OCI-LY1 (cell line): ENCODE results near the gene EEF1G.

Source experiments
- H2AFZ ChIP-seq: fragments of 200-600 bp; sonication (generic), shearing (Covaris generic); 2 replicates; pipeline ENCODE4 v1.6.0; 2014; ENCODE audit warnings: antibody characterized with exemption, mild to moderate bottlenecking, low read length
- H3F3A ChIP-seq: fragments of 200-600 bp; sonication (generic), shearing (Covaris generic); 2 replicates; pipeline ENCODE4 v1.6.0; 2014; ENCODE audit warnings: mild to moderate bottlenecking, antibody characterized with exemption, low read length, moderate library complexity; ENCODE audit not compliant: insufficient read depth
- H3K27ac ChIP-seq: fragments of 200-600 bp; sonication (generic); 2 replicates; pipeline ENCODE4 v1.5.1; 2014; ENCODE audit warnings: low read length, mixed run types, mild to moderate bottlenecking, low read depth; ENCODE audit not compliant: poor library complexity, severe bottlenecking
- H3K27me3 ChIP-seq: fragments of 200-600 bp; sonication (generic); 2 replicates; pipeline ENCODE4 v1.6.0; 2014; ENCODE audit warnings: antibody characterized with exemption, mild to moderate bottlenecking, low read length, moderate library complexity; ENCODE audit not compliant: insufficient read depth
- H3K36me3 ChIP-seq: fragments of 200-600 bp; sonication (generic); 2 replicates; pipeline ENCODE4 v1.6.1; 2014; ENCODE audit warnings: mild to moderate bottlenecking, antibody characterized with exemption, low read length, moderate library complexity, mixed read lengths; ENCODE audit not compliant: insufficient read depth
- H3K4me1 ChIP-seq: fragments of 200-600 bp; sonication (generic); 2 replicates; pipeline ENCODE4 v1.5.1; 2014; ENCODE audit warnings: mild to moderate bottlenecking, low read length, moderate library complexity; ENCODE audit not compliant: insufficient read depth, severe bottlenecking
- H3K4me2 ChIP-seq: fragments of 200-600 bp; sonication (generic), shearing (Covaris generic); 2 replicates; pipeline ENCODE4 v1.6.1; 2014; ENCODE audit warnings: low read length
- H3K4me3 ChIP-seq: fragments of 200-600 bp; sonication (generic); 2 replicates; pipeline ENCODE4 v1.5.1; 2014; ENCODE audit warnings: low read length, low read depth, mild to moderate bottlenecking, mixed read lengths; ENCODE audit not compliant: poor library complexity, severe bottlenecking
- H3K79me2 ChIP-seq: fragments of 200-600 bp; shearing (Covaris generic); 2 replicates; pipeline ENCODE4 v1.6.1; 2016; ENCODE audit warnings: mixed run types, low read length, mixed read lengths; ENCODE audit not compliant: insufficient read depth
- H3K9ac ChIP-seq: fragments of 200-600 bp; sonication (generic), shearing (Covaris generic); 2 replicates; pipeline ENCODE4 v1.6.1; 2014; ENCODE audit warnings: mild to moderate bottlenecking, low read length, mixed read lengths
- H3K9me2 ChIP-seq: fragments of 200-600 bp; sonication (generic), shearing (Covaris generic); 2 replicates; pipeline ENCODE4 v1.6.1; 2014; ENCODE audit warnings: low read depth, mild to moderate bottlenecking, low read length, mixed read lengths
- H3K9me3 ChIP-seq: fragments of 200-600 bp; shearing (Covaris generic); 2 replicates; pipeline ENCODE4 v1.6.1; 2014; ENCODE audit warnings: low read length, mixed read lengths
- H4K20me1 ChIP-seq: fragments of 200-600 bp; sonication (generic), shearing (Covaris generic); 2 replicates; pipeline ENCODE4 v1.6.0; 2016; ENCODE audit warnings: mild to moderate bottlenecking, low read length; ENCODE audit not compliant: insufficient read depth
- EZH2 ChIP-seq: fragments of 200-600 bp; sonication (generic), shearing (Covaris generic); IDR thresholded peaks from 2 replicates; pipeline ENCODE4 v1.8.0; 2017; ENCODE audit warnings: borderline replicate concordance, mixed run types, mild to moderate bottlenecking, antibody characterized with exemption, low read length, moderate library complexity, mixed read lengths
- TF ChIP-seq, protein P1 (sequence below): fragments of 200-600 bp; sonication (generic), shearing (Covaris generic); IDR thresholded peaks from 2 replicates; pipeline ENCODE4 v1.5.1; 2017; ENCODE audit warnings: mild to moderate bottlenecking, antibody characterized with exemption, low read length, moderate library complexity, mixed read lengths

Gene EEF1G

DNA sequence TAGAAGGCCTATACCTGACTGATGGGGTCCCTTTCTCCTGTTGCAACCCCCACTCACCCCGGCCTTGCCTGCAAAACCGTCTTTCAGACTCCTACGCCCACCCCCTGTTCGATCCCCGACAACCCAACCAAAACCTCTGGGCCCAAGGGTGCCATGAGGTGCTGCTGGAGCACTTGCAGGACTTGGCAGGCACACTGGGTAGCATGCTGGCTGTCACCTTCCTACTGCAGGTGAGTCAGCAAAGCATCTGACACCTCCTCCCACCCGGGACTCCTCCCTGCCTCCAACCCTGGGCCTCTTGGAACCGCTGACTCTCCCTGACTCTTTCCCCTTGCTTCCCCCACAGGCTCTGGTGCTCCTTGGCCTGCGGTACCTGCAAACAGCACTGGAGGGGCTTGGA lies 40.6 kb upstream of the EEF1G start:
- Histone ChIP-seq H3K9me3 (no peaks in the 10 kb centered on the region), H3K9me2 (no peaks in the 10 kb centered on the region), H3K4me1 (peaks cover 25% of the 10 kb centered on the region), H3K9ac (no peak overlapping the region; the same call in 1 of the 2 replicates), H2AFZ (no peak overlapping the region), H3K36me3 (peaks cover 30% of the 10 kb centered on the region), H3K4me3 (no peak overlapping the region), H3K27ac (peak overlapping the region; percentile 53), H3K79me2 (no peaks in the 10 kb centered on the region), H3K4me2 (no peak overlapping the region), H4K20me1 (no peaks in the 10 kb centered on the region), H3F3A (no peaks in the 10 kb centered on the region; the same call in 1 of the 2 replicates), H3K27me3 (no peaks in the 10 kb centered on the region)
- TF ChIP-seq, protein P1, sequence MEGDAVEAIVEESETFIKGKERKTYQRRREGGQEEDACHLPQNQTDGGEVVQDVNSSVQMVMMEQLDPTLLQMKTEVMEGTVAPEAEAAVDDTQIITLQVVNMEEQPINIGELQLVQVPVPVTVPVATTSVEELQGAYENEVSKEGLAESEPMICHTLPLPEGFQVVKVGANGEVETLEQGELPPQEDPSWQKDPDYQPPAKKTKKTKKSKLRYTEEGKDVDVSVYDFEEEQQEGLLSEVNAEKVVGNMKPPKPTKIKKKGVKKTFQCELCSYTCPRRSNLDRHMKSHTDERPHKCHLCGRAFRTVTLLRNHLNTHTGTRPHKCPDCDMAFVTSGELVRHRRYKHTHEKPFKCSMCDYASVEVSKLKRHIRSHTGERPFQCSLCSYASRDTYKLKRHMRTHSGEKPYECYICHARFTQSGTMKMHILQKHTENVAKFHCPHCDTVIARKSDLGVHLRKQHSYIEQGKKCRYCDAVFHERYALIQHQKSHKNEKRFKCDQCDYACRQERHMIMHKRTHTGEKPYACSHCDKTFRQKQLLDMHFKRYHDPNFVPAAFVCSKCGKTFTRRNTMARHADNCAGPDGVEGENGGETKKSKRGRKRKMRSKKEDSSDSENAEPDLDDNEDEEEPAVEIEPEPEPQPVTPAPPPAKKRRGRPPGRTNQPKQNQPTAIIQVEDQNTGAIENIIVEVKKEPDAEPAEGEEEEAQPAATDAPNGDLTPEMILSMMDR: no peak
- TF ChIP-seq EZH2: no peak

GRCh38 chr11:62613291-62613778 lies 39.6 kb upstream of the EEF1G start:
- no peaks in the 10 kb centered on the region for H3K79me2 ChIP-seq
- peak overlapping the region; percentile 53 for H3K27ac ChIP-seq
- H3K36me3 ChIP-seq: peaks cover 26% of the 10 kb centered on the region
- no peak overlapping the region for H3K4me2 ChIP-seq
- peaks cover 25% of the 10 kb centered on the region for H3K4me1 ChIP-seq
- H3K9me3 ChIP-seq: no peaks in the 10 kb centered on the region
- no peaks in the 10 kb centered on the region for H3K27me3 ChIP-seq
- H3K9ac ChIP-seq: no peak overlapping the region
- no peaks in the 10 kb centered on the region for H3K9me2 ChIP-seq
- TF ChIP-seq, protein P1: no peak
- no peak for TF ChIP-seq EZH2
- no peaks in the 10 kb centered on the region; the same call in 1 of the 2 replicates for H3F3A ChIP-seq
- peak overlapping the region; percentile 78 for H3K4me3 ChIP-seq
- H2AFZ ChIP-seq: no peak overlapping the region
- no peaks in the 10 kb centered on the region for H4K20me1 ChIP-seq

DNA sequence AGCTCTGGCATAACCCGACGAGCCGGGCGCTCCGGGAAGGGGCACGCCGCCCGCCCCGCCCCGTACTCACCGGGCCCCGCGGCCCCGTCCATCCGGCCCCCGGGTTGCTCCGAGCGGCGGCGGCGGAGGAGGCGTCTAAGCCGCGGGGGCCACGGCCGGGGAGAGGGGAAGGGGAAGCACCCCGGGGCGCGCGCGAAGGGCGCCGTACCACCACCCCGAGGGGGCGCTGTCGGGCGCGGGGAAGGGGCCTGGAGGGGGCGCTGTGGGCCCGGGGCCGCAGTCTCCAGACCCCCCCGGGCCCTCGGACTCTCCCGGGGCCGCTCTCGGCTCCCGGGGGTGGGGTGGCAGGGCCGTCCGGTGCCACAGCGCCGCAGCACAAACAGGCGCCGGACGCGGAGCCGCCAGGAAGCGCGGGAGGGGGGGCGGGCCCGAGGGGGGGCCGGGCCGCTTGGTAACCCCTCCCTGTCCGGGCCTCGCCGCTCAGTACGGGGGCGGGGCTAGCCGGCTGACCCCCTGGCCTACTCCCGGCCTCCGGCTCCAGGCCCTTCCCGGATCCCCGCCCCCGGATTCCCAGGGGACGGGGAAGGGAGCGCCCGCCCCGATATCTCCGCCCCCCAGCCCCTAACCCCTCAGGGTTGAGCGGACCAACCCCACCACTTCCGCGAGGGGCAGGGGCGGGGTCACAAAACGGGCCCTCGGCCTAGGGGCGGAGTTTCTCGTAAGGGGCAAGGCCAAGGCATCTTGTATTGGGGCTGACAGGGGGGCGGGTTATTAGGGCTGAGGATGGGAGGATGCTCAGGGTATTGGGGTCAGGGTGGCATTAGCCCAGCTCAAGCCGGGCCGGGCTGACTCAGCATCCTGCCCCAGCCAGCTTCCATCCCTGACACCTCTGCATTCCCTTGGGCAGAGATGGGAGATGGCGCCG lies 38.9 kb upstream of the EEF1G start, which contains the start of the genes EML3 and ROM1:
EML3 (minus strand) TSS at position 410 of the 925 bp plus-strand sequence; CDS start at position 92, 318 bp downstream.
ROM1 (plus strand) TSS at position 892 of the 925 bp plus-strand sequence; CDS start at position 917, 25 bp downstream.
- TF ChIP-seq EZH2: no peak
- TF ChIP-seq, protein P1: peak; percentile 97
- H3K79me2 ChIP-seq: no peaks in the 10 kb centered on the region
- H3K27ac ChIP-seq: peak within 1 kb of the TSS; percentile 73
- peaks cover 31% of the 10 kb centered on the region for H3K4me1 ChIP-seq
- H3K4me2 ChIP-seq: peak within 1 kb of the TSS; percentile 94
- H2AFZ ChIP-seq: no peak within 1 kb of the TSS
- peak within 1 kb of the TSS; percentile 94 for H3K9ac ChIP-seq
- no peaks in the 10 kb centered on the region for H3K9me3 ChIP-seq
- no peaks in the 10 kb centered on the region for H3K27me3 ChIP-seq
- H4K20me1 ChIP-seq: no peaks in the 10 kb centered on the region
- peak within 1 kb of the TSS; percentile 78 for H3K4me3 ChIP-seq
- H3K9me2 ChIP-seq: no peaks in the 10 kb centered on the region
- H3F3A ChIP-seq: no peaks in the 10 kb centered on the region; the same call in 1 of the 2 replicates
- peaks cover 26% of the 10 kb centered on the region for H3K36me3 ChIP-seq
